Measurements from ENCODE around the gene KCNJ9. TPM values are rescaled to one million over a fixed set of nuclear protein-coding genes. Genes with fewer than 3 reads are reported as not detected.
A peak's percentile ranks its signal among the peaks of the same experiment; 100 is the strongest.

KCNJ9 gene
- total and polyA plus RNA-seq, 3 donors from 2014 or later = 0.37 to 0.68 (median 0.55) TPM

GRCh38 chr1:160131803-160132565 is 50.6 kb downstream of the KCNJ9 start:
- 41 to 50% methylated on average over 8 of the region's 8 CpGs for WGBS, 2 donors

GRCh38 chr1:160133990-160134770 is 52.8 kb downstream of the KCNJ9 start:
- WGBS, 2 donors = 69 to 83% methylated on average over 8 to 9 of the region's 9 CpGs
- no peak for TF ChIP-seq POLR2A (IDR thresholded peaks at IDR 0.05)
- no peak for TF ChIP-seq CTCF (IDR thresholded peaks at IDR 0.05)
- no peak for DNase-seq
- Histone ChIP-seq H3K4me3 (no peak overlapping the region), H3K4me1 (peaks cover 25% of the 10 kb centered on the region), H3K27ac (no peak overlapping the region), H3K36me3 (ENCODE audit: low read depth, missing control alignments) (no peaks in the 10 kb centered on the region), H3K27me3 (no peaks in the 10 kb centered on the region), H3K9me3 (no peaks in the 10 kb centered on the region)
- intact Hi-C loops (cut with DNase I; ENCODE audit: low total_unique reads) = no loop called here

More at GRCh38 chr1:160131803-160132565, 50.6 kb downstream of the KCNJ9 start:
- H3K4me3 ChIP-seq = no peak overlapping the region
- H3K36me3 ChIP-seq (ENCODE audit: low read depth, missing control alignments) = no peaks in the 10 kb centered on the region
- H3K27ac ChIP-seq = peak overlapping the region; percentile 74 to 86
- TF ChIP-seq POLR2A (IDR thresholded peaks at IDR 0.05) (no peak), CTCF (IDR thresholded peaks at IDR 0.05) (no peak)
- DNase-seq = peak; percentile 78
- peaks cover 25% of the 10 kb centered on the region for H3K4me1 ChIP-seq
- intact Hi-C loops (cut with DNase I; ENCODE audit: low total_unique reads) = no loop called here
- no peaks in the 10 kb centered on the region for H3K9me3 ChIP-seq
- H3K27me3 ChIP-seq = no peaks in the 10 kb centered on the region

- Histone ChIP-seq H3K36me3 (ENCODE audit: low read depth, missing control alignments) (no peaks in the 10 kb centered on the region), H3K27ac (no peak overlapping the region), H3K4me1 (peaks cover 25% of the 10 kb centered on the region), H3K27me3 (no peaks in the 10 kb centered on the region), H3K4me3 (no peak overlapping the region), H3K9me3 (no peaks in the 10 kb centered on the region)
- no peak for DNase-seq
- intact Hi-C loops (cut with DNase I; ENCODE audit: low total_unique reads) = no loop called here
- WGBS, 2 donors = 87 to 91% methylated on average over 19 to 20 of the region's 20 CpGs
- TF ChIP-seq POLR2A (IDR thresholded peaks at IDR 0.05) (no peak), CTCF (IDR thresholded peaks at IDR 0.05) (no peak)
Observed at GRCh38 chr1:160134791-160135572, 53.6 kb downstream of the KCNJ9 start.

GRCh38 chr1:160136121-160136925 is 55.0 kb downstream of the KCNJ9 start:
- Histone ChIP-seq H3K4me1 (peaks cover 15% of the 10 kb centered on the region), H3K27ac (no peak overlapping the region), H3K27me3 (no peaks in the 10 kb centered on the region), H3K9me3 (no peaks in the 10 kb centered on the region), H3K36me3 (ENCODE audit: low read depth, missing control alignments) (no peaks in the 10 kb centered on the region), H3K4me3 (no peak overlapping the region)
- DNase-seq = no peak
- no peak for TF ChIP-seq CTCF (IDR thresholded peaks at IDR 0.05)
- no peak for TF ChIP-seq POLR2A (IDR thresholded peaks at IDR 0.05)
- intact Hi-C loops (cut with DNase I; ENCODE audit: low total_unique reads) = no loop called here
- WGBS, 2 donors = 91 to 93% methylated on average over 21 to 22 of the region's 22 CpGs
